ENCODE data around the gene NDUFS4.
"Not testable (repeated sequence)": the region's sequence is repeated elsewhere in the genome, so short reads cannot be mapped to it uniquely, and the experiment has no call there.

Gene NDUFS4

DNA sequence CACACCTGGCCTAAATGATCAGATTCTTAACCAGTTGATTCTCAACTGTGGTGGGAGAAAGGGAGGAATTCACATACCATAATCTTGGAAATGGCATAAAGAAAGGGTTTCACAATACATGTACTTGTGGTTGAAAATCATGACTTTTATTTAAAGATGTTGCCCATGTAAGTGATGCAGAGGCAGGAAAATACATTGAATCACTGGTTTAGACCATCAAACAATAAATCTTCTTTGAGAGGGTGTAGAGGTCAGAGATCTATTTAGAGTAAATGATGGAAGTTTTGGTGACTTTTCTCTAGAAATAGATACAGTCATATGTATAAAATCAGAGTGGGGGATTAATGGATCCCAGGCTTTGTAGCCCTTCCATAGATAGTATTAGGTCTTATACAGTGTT lies 15.4 kb downstream of the NDUFS4 start:
- DNase-seq: no peak

- DNase-seq: no peak
Measured at GRCh38 chr5:53576674-53577073, 16.2 kb downstream of the NDUFS4 start.

DNA sequence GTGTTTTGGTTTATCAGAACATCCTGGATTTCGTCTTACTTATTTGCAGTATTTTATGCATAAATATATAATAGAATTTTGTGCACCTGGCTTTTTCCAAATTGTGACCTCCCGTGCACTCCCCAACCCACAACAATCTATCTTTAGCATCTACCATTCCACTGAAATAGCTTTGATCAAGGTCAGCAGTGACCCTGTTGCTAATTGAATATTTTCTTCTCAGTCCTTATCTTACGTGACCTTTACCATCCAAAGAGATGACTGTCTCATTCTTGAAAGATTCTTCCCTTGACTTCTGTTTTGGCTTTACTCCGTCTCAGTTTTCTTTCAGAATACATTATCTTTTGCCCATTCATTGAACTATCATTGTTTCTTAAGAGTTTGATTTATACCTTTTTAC lies 18.4 kb downstream of the NDUFS4 start:
- DNase-seq: no peak

GRCh38 chr5:53580547-53580946 lies 20.1 kb downstream of the NDUFS4 start:
- DNase-seq: no peak

- DNase-seq: no peak
Measured at GRCh38 chr5:53582225-53582624, 21.8 kb downstream of the NDUFS4 start.

- DNase-seq: no peak
Measured at GRCh38 chr5:53590759-53591158, 30.3 kb downstream of the NDUFS4 start.

GRCh38 chr5:53594419-53594818 lies 34.0 kb downstream of the NDUFS4 start:
- no peak for DNase-seq

DNA sequence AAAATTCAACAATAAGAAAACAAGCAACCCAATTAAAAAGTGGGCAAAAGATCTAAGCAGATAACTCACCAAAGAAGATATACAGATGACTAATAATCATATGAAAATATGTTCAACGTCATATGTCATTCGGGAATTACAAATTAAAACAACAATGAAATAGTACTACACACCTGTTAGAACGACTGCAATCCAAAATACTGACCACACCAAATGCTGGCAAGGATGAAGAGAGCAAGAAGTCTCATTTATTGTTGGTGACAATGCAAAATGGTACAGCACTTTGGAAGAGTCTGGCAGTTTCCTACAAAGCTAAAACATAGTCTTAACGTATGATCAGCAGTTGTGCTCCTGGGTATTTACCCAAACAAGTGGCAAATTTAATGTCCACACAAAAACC lies 37.5 kb downstream of the NDUFS4 start:
- no peak for DNase-seq

GRCh38 chr5:53601570-53601969 lies 41.1 kb downstream of the NDUFS4 start:
- no peak for DNase-seq

GRCh38 chr5:53603009-53603687 lies 42.7 kb downstream of the NDUFS4 start:
- no peak for DNase-seq

DNA sequence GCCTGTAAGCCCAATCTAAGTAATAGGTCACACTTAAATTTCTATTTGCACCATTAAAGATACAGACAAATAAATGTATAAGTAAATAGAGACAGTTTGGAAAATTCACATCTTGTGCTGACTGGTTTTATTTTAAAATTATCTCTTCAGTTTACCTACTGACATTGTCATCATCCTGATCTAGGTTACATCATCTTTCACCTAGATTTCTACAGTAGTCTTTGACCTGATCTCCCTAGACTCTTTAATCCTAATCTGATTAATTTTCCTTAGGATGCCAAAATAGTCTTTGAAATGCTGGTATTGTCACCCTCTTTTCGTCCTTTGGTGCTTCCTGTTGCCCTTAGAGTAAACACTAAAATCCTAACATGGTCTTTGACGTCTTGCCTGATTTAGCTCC lies 43.9 kb downstream of the NDUFS4 start:
- DNase-seq: no peak

- DNase-seq: no peak
Measured at GRCh38 chr5:53607886-53608285, 47.4 kb downstream of the NDUFS4 start.

DNA sequence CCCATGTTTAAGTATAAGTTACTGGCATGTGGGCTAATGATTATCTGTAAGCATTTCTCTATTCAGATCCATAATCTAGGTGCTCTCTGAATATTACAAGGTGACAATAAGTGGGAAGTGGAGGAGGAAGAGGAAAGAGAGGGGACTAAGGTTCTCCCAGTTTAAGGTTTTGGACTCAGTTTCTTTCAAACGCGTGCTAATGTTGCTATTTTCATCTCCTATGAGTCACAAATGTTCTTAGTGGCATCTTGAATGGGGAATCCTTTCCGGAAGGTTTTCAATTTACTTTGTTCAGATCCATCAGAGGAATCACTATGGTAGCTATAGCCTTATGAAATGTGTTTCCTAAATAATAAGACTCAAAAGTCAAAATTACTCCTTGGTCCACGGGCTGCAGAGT lies 48.5 kb downstream of the NDUFS4 start:
- not testable (repeated sequence) for DNase-seq

DNA sequence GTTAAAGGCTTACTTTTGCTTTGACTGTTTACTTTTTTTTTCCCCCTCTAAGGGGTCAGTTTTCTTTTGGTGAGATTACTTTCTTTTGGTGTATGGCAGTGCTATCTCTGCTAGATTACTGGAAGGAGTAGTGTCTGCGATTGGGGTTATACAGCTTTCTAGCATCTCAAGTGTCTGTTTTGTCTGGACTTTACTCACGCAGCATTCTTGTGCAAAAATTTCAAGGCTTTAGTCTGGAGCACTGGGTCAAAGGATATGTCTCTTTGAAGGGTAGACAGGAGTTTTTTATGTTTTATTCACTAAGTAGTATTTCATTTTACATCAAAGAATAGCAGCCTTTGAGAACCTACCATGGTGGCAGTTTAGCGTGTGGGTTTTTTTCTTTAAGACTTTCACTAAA lies 52.6 kb downstream of the NDUFS4 start:
- DNase-seq: no peak

- no peak for DNase-seq
Measured at GRCh38 chr5:53613536-53613935, 53.1 kb downstream of the NDUFS4 start.

GRCh38 chr5:53614376-53614885 lies 54.0 kb downstream of the NDUFS4 start:
- no peak for DNase-seq

- DNase-seq: no peak
Measured at GRCh38 chr5:53616939-53617549, 56.6 kb downstream of the NDUFS4 start.

DNA sequence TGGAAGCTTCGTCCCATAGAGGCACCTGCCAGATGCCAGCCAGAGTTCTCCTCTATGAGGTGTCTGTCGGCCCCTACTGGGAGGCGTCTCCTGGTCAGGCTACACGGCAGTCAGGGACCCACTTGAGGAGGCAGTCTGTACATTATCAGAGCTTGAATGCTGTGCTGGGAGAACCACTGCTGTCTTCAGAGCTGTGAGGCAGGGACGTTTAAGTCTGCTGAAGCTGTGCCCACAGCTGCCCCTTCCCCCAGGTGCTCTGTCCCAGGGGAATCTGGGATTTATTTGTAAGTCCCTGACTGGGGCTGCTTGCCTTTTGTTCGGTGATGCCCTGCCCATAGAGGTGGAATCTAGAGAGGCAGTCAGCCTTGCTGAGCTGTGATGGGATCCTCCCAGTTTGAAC lies 70.8 kb downstream of the NDUFS4 start:
- no peak for DNase-seq

- no peak for DNase-seq
Measured at GRCh38 chr5:53642061-53642460, 81.6 kb downstream of the NDUFS4 start.

DNA sequence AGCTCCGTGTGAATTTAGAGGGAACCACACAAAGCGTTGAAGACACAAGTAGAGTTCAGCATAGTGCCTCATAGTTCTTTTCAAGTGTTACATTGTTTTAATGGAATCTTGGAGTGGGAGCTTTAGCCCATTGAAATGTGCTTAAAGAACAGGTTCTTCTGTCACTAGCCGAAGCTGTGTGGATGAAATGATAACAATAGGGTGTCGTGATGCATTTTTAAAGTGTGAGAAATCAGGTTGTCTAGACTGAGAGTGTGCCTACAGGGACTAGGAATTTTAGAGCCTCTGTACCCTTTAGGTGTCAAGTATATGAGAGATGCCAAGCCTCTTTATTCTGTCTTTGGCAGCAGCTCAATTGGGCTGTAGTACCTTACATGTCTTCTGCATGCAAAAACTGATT lies 83.0 kb downstream of the NDUFS4 start:
- DNase-seq: no peak

GRCh38 chr5:53645078-53645477 lies 84.6 kb downstream of the NDUFS4 start:
- DNase-seq: no peak

- no peak for DNase-seq
Measured at GRCh38 chr5:53649352-53649751, 88.9 kb downstream of the NDUFS4 start.

- DNase-seq: not testable (repeated sequence)
Measured at GRCh38 chr5:53660573-53660972, 100.1 kb downstream of the NDUFS4 start.

GRCh38 chr5:53665313-53665712 lies 104.9 kb downstream of the NDUFS4 start:
- DNase-seq: not testable (repeated sequence)

- no peak for DNase-seq
Measured at GRCh38 chr5:53667621-53668020, 107.2 kb downstream of the NDUFS4 start.

All from activated gamma-delta T cell treated with Interleukin-2 at 50 U/mL for 16 hours (primary cell).